Breast epithelium (tissue), 3 donors: ENCODE data around the gene UBE2G1.

Experiments
- CTCF ChIP-seq, 3 donors: fragments of 450-650 bp; IDR thresholded peaks; one replicate each; pipeline ENCODE4 v1.5.1; 2016 to 2017; ENCODE audit warnings: antibody characterized with exemption in 3 of 3, mild to moderate bottlenecking in 3 of 3, moderate library complexity in 3 of 3
- POLR2A ChIP-seq: fragments of 450-650 bp; IDR thresholded peaks from one replicate; pipeline ENCODE4 v1.6.1; 2016; ENCODE audit warnings: antibody characterized with exemption, mild to moderate bottlenecking, moderate library complexity
- POLR2AphosphoS5 ChIP-seq, 3 donors: sonication (generic); formaldehyde crosslinking; IDR thresholded peaks; one replicate each; pipeline ENCODE4 v1.6.1; 2017; ENCODE audit warnings: antibody characterized with exemption in 3 of 3

- TF ChIP-seq CTCF (IDR thresholded peaks at IDR 0.05), result no peak
- no peak for TF ChIP-seq POLR2A
- TF ChIP-seq POLR2AphosphoS5 (IDR thresholded peaks at IDR 0.05), result no peak
Observed at GRCh38 chr17:4220655-4221054, 145.8 kb downstream of the UBE2G1 start.
